Panc1 (cell line): Measurements from ENCODE around the gene GALNT9.

ENCODE experiments used
- CTCF ChIP-seq: fragments of 450-650 bp; IDR thresholded peaks from 2 replicates; pipeline ENCODE4 v1.5.1; 2017; ENCODE audit warnings: mild to moderate bottlenecking
- REST ChIP-seq, 2 experiments: IDR thresholded peaks; 2 replicates each; pipeline ENCODE4 v1.6.1; 2011 to 2012; ENCODE audit warnings: low read depth in 2 of 2, control low read depth in 1 of 2, low read length in 1 of 2, mild to moderate bottlenecking in 1 of 2, moderate library complexity in 1 of 2; ENCODE audit not compliant: insufficient read depth in 1 of 2
- TCF7L2 ChIP-seq: IDR thresholded peaks from 2 replicates; pipeline ENCODE4 v1.6.1; 2011; ENCODE audit warnings: mild to moderate bottlenecking, low read depth, low read length, inconsistent platforms

- TF ChIP-seq REST (IDR thresholded peaks at IDR 0.05; ENCODE audit: insufficient read depth in 1 of 2, low read depth in 2 of 2, low read length in 1 of 2) (no peak), CTCF (no peak), TCF7L2 (no peak)
Measured at GRCh38 chr12:132264086-132265010, 65.0 kb downstream of the GALNT9 start.
